Natural killer cell treated with Interleukin-12 subunit alpha and Interleukin-12 subunit beta and Interleukin-15 and Interleukin-18, amount 100 ng/mL, for 72 hours (primary cell): ENCODE results near the gene WRNIP1. TPM values are rescaled to one million over a fixed set of nuclear protein-coding genes. Genes with fewer than 3 reads are reported as not detected.
"Not testable (repeated sequence)": the region's sequence is repeated elsewhere in the genome, so short reads cannot be mapped to it uniquely, and the experiment has no call there.

Experiments used
- ATAC-seq, 2 donors: fragments of 150-1000 bp; cut with Tn5 transposase in 1 of 2; sonication (Bioruptor Pico), chemical (Tn5 transposase) in 1 of 2; 2 replicates each; pipeline ENCODE4 v1.10.0; 2021
- DNase-seq: peaks from one replicate; pipeline ENCODE4 v3.0.0; 2022; ENCODE audit warnings: low spot score
- H3K27ac Mint-ChIP-seq, 2 donors: 1 replicate in 1 of 2; 2 replicates in 1 of 2; pipeline ENCODE4 v1.8.0; 2022; ENCODE audit warnings: mixed read lengths in 2 of 2, mild to moderate bottlenecking in 1 of 2, moderate library complexity in 1 of 2
- H3K27me3 Mint-ChIP-seq, 2 donors: 1 replicate in 1 of 2; 2 replicates in 1 of 2; pipeline ENCODE4 v1.8.0; 2022; ENCODE audit warnings: mixed read lengths in 2 of 2
- H3K36me3 Mint-ChIP-seq: one replicate; pipeline ENCODE4 v1.8.0; 2022; ENCODE audit warnings: mixed read lengths
- H3K4me1 Mint-ChIP-seq, 2 donors: 1 replicate in 1 of 2; 2 replicates in 1 of 2; pipeline ENCODE4 v1.8.0; 2022; ENCODE audit warnings: low read depth in 2 of 2, mixed read lengths in 2 of 2, mild to moderate bottlenecking in 1 of 2
- H3K4me3 Mint-ChIP-seq: one replicate; pipeline ENCODE4 v1.8.0; 2022; ENCODE audit warnings: mixed read lengths
- H3K9me3 Mint-ChIP-seq: 2 replicates; pipeline ENCODE4 v1.8.0; 2022; ENCODE audit warnings: mixed read lengths
- total RNA-seq, 2 donors: library from RNA; stranded (reverse); gene quantifications; one replicate each; pipeline ENCODE4 v1.2.3, GENCODE V29; 2022

Gene WRNIP1
- total RNA-seq, 2 donors from 2014 or later: 54.5 to 57.8 TPM

GRCh38 chr6:2760882-2761842, 4.0 kb upstream of the WRNIP1 start:
- H3K36me3 Mint-ChIP-seq: no peaks in the 10 kb centered on the region

GRCh38 chr6:2762868-2763267, 2.3 kb upstream of the WRNIP1 start:
- H3K36me3 Mint-ChIP-seq, H3K9me3 Mint-ChIP-seq, H3K27me3 Mint-ChIP-seq, ATAC-seq, DNase-seq: not testable (repeated sequence)
- Mint-ChIP-seq H3K27ac (peak overlapping the region; percentile 39 to 53), H3K4me1 (peaks cover 28 to 31% of the 10 kb centered on the region in 2 donors), H3K4me3 (peak overlapping the region; percentile 32)

More at GRCh38 chr6:2760882-2761842, 4.0 kb upstream of the WRNIP1 start:
- DNase-seq: no peak
- Mint-ChIP-seq H3K27me3 (peaks cover 0 to 4% of the 10 kb centered on the region in 2 donors), H3K9me3 (no peaks in the 10 kb centered on the region), H3K27ac (peak overlapping the region; percentile 41 to 50), H3K4me1 (peaks cover 19% of the 10 kb centered on the region in 2 donors), H3K4me3 (peak overlapping the region; percentile 51)
- ATAC-seq: no peak

GRCh38 chr6:2763345-2763841, 1.8 kb upstream of the WRNIP1 start:
- ATAC-seq (no peak), DNase-seq (no peak)
- no peaks in the 10 kb centered on the region for H3K9me3 Mint-ChIP-seq
- no peaks in the 10 kb centered on the region for H3K27me3 Mint-ChIP-seq
- no peak overlapping the region for H3K4me3 Mint-ChIP-seq
- peaks cover 32 to 36% of the 10 kb centered on the region in 2 donors for H3K4me1 Mint-ChIP-seq
- peak overlapping the region in 1 of 2 donors; percentile 98 for H3K27ac Mint-ChIP-seq
- H3K36me3 Mint-ChIP-seq: peaks cover 2% of the 10 kb centered on the region

GRCh38 chr6:2763876-2764540, 1.2 kb upstream of the WRNIP1 start:
- Mint-ChIP-seq H3K27ac (peak overlapping the region; percentile 97 to 98), H3K4me3 (peak overlapping the region; percentile 93), H3K9me3 (no peaks in the 10 kb centered on the region), H3K4me1 (peaks cover 37 to 42% of the 10 kb centered on the region in 2 donors), H3K27me3 (no peaks in the 10 kb centered on the region), H3K36me3 (peaks cover 8% of the 10 kb centered on the region)
- ATAC-seq (no peak), DNase-seq (no peak)

GRCh38 chr6:2764610-2765165, 505 bp upstream of the WRNIP1 start:
- Mint-ChIP-seq H3K4me3 (peak overlapping the region; percentile 93), H3K9me3 (no peaks in the 10 kb centered on the region), H3K27ac (peak overlapping the region; percentile 97 to 98), H3K36me3 (peaks cover 8% of the 10 kb centered on the region), H3K4me1 (peaks cover 37 to 42% of the 10 kb centered on the region in 2 donors), H3K27me3 (no peaks in the 10 kb centered on the region)
- no peak for DNase-seq
- peak; percentile 85 to 87 for ATAC-seq

GRCh38 chr6:2765896-2766766, 938 bp downstream of the WRNIP1 start:
- H3K4me1 Mint-ChIP-seq: peaks cover 41 to 46% of the 10 kb centered on the region in 2 donors
- peaks cover 8% of the 10 kb centered on the region for H3K36me3 Mint-ChIP-seq
- ATAC-seq (peak; percentile 25 to 31), DNase-seq (peak; percentile 69)
- H3K27ac Mint-ChIP-seq: peak overlapping the region; percentile 18 to 78
- H3K4me3 Mint-ChIP-seq: peak overlapping the region; percentile 88
- no peaks in the 10 kb centered on the region for H3K9me3 Mint-ChIP-seq
- no peaks in the 10 kb centered on the region for H3K27me3 Mint-ChIP-seq

GRCh38 chr6:2766767-2767656, 1.8 kb downstream of the WRNIP1 start:
- peaks cover 13% of the 10 kb centered on the region for H3K36me3 Mint-ChIP-seq
- H3K27ac Mint-ChIP-seq: peak overlapping the region; percentile 18 to 78
- no peaks in the 10 kb centered on the region for H3K27me3 Mint-ChIP-seq
- DNase-seq: no peak
- H3K9me3 Mint-ChIP-seq: no peaks in the 10 kb centered on the region
- peak overlapping the region; percentile 88 for H3K4me3 Mint-ChIP-seq
- no peak for ATAC-seq
- H3K4me1 Mint-ChIP-seq: peaks cover 39 to 47% of the 10 kb centered on the region in 2 donors

- ATAC-seq (no peak), DNase-seq (no peak)
- Mint-ChIP-seq H3K9me3 (no peaks in the 10 kb centered on the region), H3K4me1 (peaks cover 39 to 54% of the 10 kb centered on the region in 2 donors), H3K36me3 (peaks cover 13% of the 10 kb centered on the region), H3K27me3 (no peaks in the 10 kb centered on the region), H3K27ac (peak overlapping the region; percentile 18 to 58), H3K4me3 (peak overlapping the region; percentile 88)
These were observed 2.7 kb downstream of the WRNIP1 start for GRCh38 chr6:2767657-2768524.

- peaks cover 43 to 55% of the 10 kb centered on the region in 2 donors for H3K4me1 Mint-ChIP-seq
- peak overlapping the region; percentile 18 to 58 for H3K27ac Mint-ChIP-seq
- H3K9me3 Mint-ChIP-seq: no peaks in the 10 kb centered on the region
- DNase-seq: no peak
- H3K36me3 Mint-ChIP-seq: peaks cover 13% of the 10 kb centered on the region
- peak overlapping the region; percentile 88 for H3K4me3 Mint-ChIP-seq
- no peak for ATAC-seq
- no peaks in the 10 kb centered on the region for H3K27me3 Mint-ChIP-seq
These were observed 3.5 kb downstream of the WRNIP1 start for GRCh38 chr6:2768696-2769095.

GRCh38 chr6:2770171-2770570, 5.0 kb downstream of the WRNIP1 start:
- H3K27me3 Mint-ChIP-seq: no peaks in the 10 kb centered on the region
- H3K9me3 Mint-ChIP-seq: no peaks in the 10 kb centered on the region
- peaks cover 43 to 55% of the 10 kb centered on the region in 2 donors for H3K4me1 Mint-ChIP-seq
- H3K36me3 Mint-ChIP-seq: peaks cover 17% of the 10 kb centered on the region
- no peak for DNase-seq
- ATAC-seq: no peak
- no peak overlapping the region for H3K4me3 Mint-ChIP-seq
- no peak overlapping the region for H3K27ac Mint-ChIP-seq

GRCh38 chr6:2771079-2771478, 5.9 kb downstream of the WRNIP1 start:
- Mint-ChIP-seq H3K27ac (no peak overlapping the region), H3K4me3 (no peak overlapping the region), H3K4me1 (peaks cover 44 to 57% of the 10 kb centered on the region in 2 donors), H3K27me3 (no peaks in the 10 kb centered on the region), H3K36me3 (peaks cover 19% of the 10 kb centered on the region), H3K9me3 (no peaks in the 10 kb centered on the region)
- DNase-seq (no peak), ATAC-seq (no peak)
